ENCODE measurements around the gene DEFB131B. TPM values are rescaled to one million over a fixed set of nuclear protein-coding genes. Genes with fewer than 3 reads are reported as not detected.

DEFB131B gene
- total RNA-seq, 1 experiment from 2014 or later, result not detected

- Histone ChIP-seq H3F3A (ENCODE audit: insufficient read depth, low read depth) (0 out of 2 replicates have a peak, but pooled peaks cover 2% of the 10 kb centered on the region), H3K27ac (no peak overlapping the region), H3K27me3 (ENCODE audit: insufficient read depth, low read depth) (no peaks in the 10 kb centered on the region), H3K79me2 (ENCODE audit: low read depth) (no peaks in the 10 kb centered on the region), H3K9me2 (ENCODE audit: insufficient read depth) (no peaks in the 10 kb centered on the region), H3K4me1 (replicated peaks; ENCODE audit: insufficient read depth) (no peaks in the 10 kb centered on the region), H4K20me1 (ENCODE audit: insufficient read depth) (no peaks in the 10 kb centered on the region), H2AFZ (no peak overlapping the region), H3K36me3 (ENCODE audit: low read depth) (0 out of 2 replicates have a peak, but pooled peaks cover 3% of the 10 kb centered on the region), H3K4me2 (no peak overlapping the region), H3K4me3 (no peak overlapping the region), H3K9me3 (ENCODE audit: insufficient read depth, low read depth) (no peaks in the 10 kb centered on the region)
- no peak for DNase-seq
- POLR2A ChIA-PET (ENCODE audit: unreplicated experiment), result no interaction called here
- intact Hi-C loops (cut with micrococcal nuclease; ENCODE audit: unreplicated experiment), result no loop called here
- BruUV-seq (replicated peaks), result no TSS peak
- no peak for TF ChIP-seq EZH2 (IDR thresholded peaks at IDR 0.05; ENCODE audit: low read depth)
- no peak for TF ChIP-seq CTCF (conservative IDR thresholded peaks at IDR 0.05)
- CTCF ChIA-PET, result no interaction called here
Observed at GRCh38 chr11:71917646-71918140, 39.4 kb downstream of the DEFB131B start.

GRCh38 chr11:71927820-71928736 lies 49.8 kb downstream of the DEFB131B start, which contains the start of gene XNDC1N:
XNDC1N (minus strand) TSS chr11:71928594; CDS start chr11:71923353, 5,241 bp downstream.
- TSS peak; percentile 53 for BruUV-seq (replicated peaks)
- intact Hi-C loops (cut with micrococcal nuclease; ENCODE audit: unreplicated experiment), result loop anchor here (1.0 to 5.0 kb wide), 3 partner anchors 17 to 154 kb away; partner anchors contain the start of genes LRRC51 and NUMA1
- Histone ChIP-seq H3K4me2 (peak within 1 kb of the TSS; percentile 99), H3K9me3 (ENCODE audit: insufficient read depth, low read depth) (no peaks in the 10 kb centered on the region), H4K20me1 (ENCODE audit: insufficient read depth) (0 out of 2 replicates have a peak, but pooled peaks cover 8% of the 10 kb centered on the region), H3K4me3 (peak within 1 kb of the TSS; percentile 89), H2AFZ (peak within 1 kb of the TSS; percentile 97), H3K79me2 (ENCODE audit: low read depth) (peaks cover 53% of the 10 kb centered on the region), H3K27me3 (ENCODE audit: insufficient read depth, low read depth) (no peaks in the 10 kb centered on the region), H3K27ac (peak within 1 kb of the TSS; percentile 79), H3F3A (ENCODE audit: insufficient read depth, low read depth) (no peaks in the 10 kb centered on the region), H3K4me1 (replicated peaks; ENCODE audit: insufficient read depth) (peaks cover 18% of the 10 kb centered on the region), H3K36me3 (ENCODE audit: low read depth) (no peaks in the 10 kb centered on the region), H3K9me2 (ENCODE audit: insufficient read depth) (no peaks in the 10 kb centered on the region)
- no peak for TF ChIP-seq CTCF (conservative IDR thresholded peaks at IDR 0.05)
- no peak for TF ChIP-seq EZH2 (IDR thresholded peaks at IDR 0.05; ENCODE audit: low read depth)
- ChIA-PET CTCF (interaction anchor here (0.6 to 0.9 kb wide), 2 partner anchors 486 to 505 kb away, joined by 3 to 5 read pairs; no protein-coding TSS in a partner anchor), POLR2A (ENCODE audit: unreplicated experiment) (interaction anchor here (0.6 to 0.9 kb wide), 5 partner anchors 21 to 156 kb away, joined by 3 to 19 read pairs (median 5); no protein-coding TSS in a partner anchor)
- DNase-seq, result peak in 1 of 2 experiments; percentile 84

GRCh38 chr11:71928737-71929443 lies 50.6 kb downstream of the DEFB131B start, which contains the start of gene RNF121:
RNF121 (plus strand) TSS chr11:71929046; CDS start chr11:71929062, 16 bp downstream.
- Histone ChIP-seq H3K9me3 (ENCODE audit: insufficient read depth, low read depth) (no peaks in the 10 kb centered on the region), H3K4me2 (peak within 1 kb of the TSS; percentile 99), H3K4me1 (replicated peaks; ENCODE audit: insufficient read depth) (peaks cover 18% of the 10 kb centered on the region), H3K36me3 (ENCODE audit: low read depth) (no peaks in the 10 kb centered on the region), H3F3A (ENCODE audit: insufficient read depth, low read depth) (no peaks in the 10 kb centered on the region), H3K9me2 (ENCODE audit: insufficient read depth) (no peaks in the 10 kb centered on the region), H4K20me1 (ENCODE audit: insufficient read depth) (peaks cover 15% of the 10 kb centered on the region; the same call in 1 of the 2 replicates), H3K79me2 (ENCODE audit: low read depth) (peaks cover 61% of the 10 kb centered on the region), H2AFZ (peak within 1 kb of the TSS; percentile 97), H3K27me3 (ENCODE audit: insufficient read depth, low read depth) (no peaks in the 10 kb centered on the region), H3K4me3 (peak within 1 kb of the TSS; percentile 89), H3K27ac (peak within 1 kb of the TSS; percentile 79)
- BruUV-seq (replicated peaks), result no TSS peak
- peak; percentile 93 to 95 for DNase-seq
- ChIA-PET POLR2A (ENCODE audit: unreplicated experiment) (interaction anchor here (0.6 to 0.9 kb wide), 3 partner anchors 9 to 142 kb away, joined by 5 to 19 read pairs (median 16); no protein-coding TSS in a partner anchor), CTCF (interaction anchor here (0.5 kb wide), 1 partner anchor 1796 kb away, joined by 4 read pairs; no protein-coding TSS in a partner anchor)
- intact Hi-C loops (cut with micrococcal nuclease; ENCODE audit: unreplicated experiment), result loop anchor here (1.0 to 5.0 kb wide), 3 partner anchors 16 to 153 kb away; partner anchors contain the start of genes LRRC51 and NUMA1
- TF ChIP-seq CTCF (conservative IDR thresholded peaks at IDR 0.05) (no peak), EZH2 (IDR thresholded peaks at IDR 0.05; ENCODE audit: low read depth) (no peak)
